Mesenchymal stem cell (in vitro differentiated cells and primary cell): ENCODE measurements around the gene PLPPR3. TPM values are rescaled to one million over a fixed set of nuclear protein-coding genes. Genes with fewer than 3 reads are reported as not detected.

Experiments
- DNase-seq: peaks from one replicate; pipeline ENCODE4 v3.0.0-alpha.2; 2013
- H2AFZ ChIP-seq: one replicate; pipeline ENCODE4 v1.6.1; 2013; ENCODE audit warnings: low read depth, mild to moderate bottlenecking, control low read depth, inconsistent platforms, low read length, moderate library complexity
- H2AK5ac ChIP-seq: 2 replicates; pipeline ENCODE4 v1.6.1; 2013; ENCODE audit warnings: low read length, moderate library complexity, mild to moderate bottlenecking, inconsistent platforms; ENCODE audit not compliant: severe bottlenecking
- H2BK120ac ChIP-seq: one replicate; pipeline ENCODE4 v1.6.1; 2013; ENCODE audit warnings: low read depth, mild to moderate bottlenecking, inconsistent platforms, low read length, moderate library complexity
- H2BK12ac ChIP-seq, 2 experiments: one replicate each; pipeline ENCODE4 v1.6.1; 2013; ENCODE audit warnings: inconsistent platforms in 2 of 2, low read length in 2 of 2, mild to moderate bottlenecking in 2 of 2, moderate library complexity in 2 of 2, control low read depth in 1 of 2
- H2BK15ac ChIP-seq: one replicate; pipeline ENCODE4 v1.6.1; 2013; ENCODE audit warnings: mild to moderate bottlenecking, low read depth, inconsistent platforms; ENCODE audit not compliant: poor library complexity, severe bottlenecking
- H2BK5ac ChIP-seq: 2 replicates; pipeline ENCODE4 v1.6.1; 2013; ENCODE audit warnings: low read depth, mild to moderate bottlenecking, low read length, control low read depth, inconsistent platforms; ENCODE audit not compliant: poor library complexity, severe bottlenecking
- H3K14ac ChIP-seq, 2 experiments: one replicate each; pipeline ENCODE4 v1.6.1; 2013; ENCODE audit warnings: inconsistent platforms in 2 of 2, low read length in 2 of 2, control low read depth in 1 of 2, mild to moderate bottlenecking in 1 of 2, moderate library complexity in 1 of 2
- H3K18ac ChIP-seq, 2 experiments: one replicate each; pipeline ENCODE4 v1.6.1; 2013; ENCODE audit warnings: inconsistent platforms in 2 of 2, low read length in 2 of 2, control low read depth in 1 of 2, low read depth in 1 of 2, mild to moderate bottlenecking in 1 of 2
- H3K23ac ChIP-seq, 2 experiments: one replicate each; pipeline ENCODE4 v1.6.1; 2013; ENCODE audit warnings: inconsistent platforms in 2 of 2, low read length in 2 of 2, mild to moderate bottlenecking in 2 of 2, moderate library complexity in 2 of 2, control low read depth in 1 of 2
- H3K27ac ChIP-seq: 2 replicates; pipeline ENCODE4 v1.5.1; 2013; ENCODE audit warnings: mild to moderate bottlenecking, moderate library complexity, low read length, control low read depth, inconsistent platforms; ENCODE audit not compliant: poor library complexity, severe bottlenecking
- H3K27me3 ChIP-seq, 2 experiments: 2 replicates each; pipeline versions ENCODE4 v1.6.1 to v1.7.0; 2013; ENCODE audit warnings: low read length in 2 of 2, mild to moderate bottlenecking in 2 of 2, moderate library complexity in 2 of 2, control low read depth in 1 of 2, inconsistent platforms in 1 of 2; ENCODE audit not compliant: control insufficient read depth in 1 of 2, insufficient read depth in 1 of 2
- H3K36me3 ChIP-seq, 2 experiments: 2 replicates each; pipeline versions ENCODE4 v1.6.1 to v1.7.0; 2013; ENCODE audit warnings: low read length in 2 of 2, control low read depth in 1 of 2, inconsistent platforms in 1 of 2, low read depth in 1 of 2, mild to moderate bottlenecking in 1 of 2; ENCODE audit not compliant: insufficient read depth in 2 of 2, control insufficient read depth in 1 of 2
- H3K4ac ChIP-seq, 2 experiments: one replicate each; pipeline ENCODE4 v1.6.1; 2013; ENCODE audit warnings: inconsistent platforms in 2 of 2, low read length in 2 of 2, mild to moderate bottlenecking in 2 of 2, moderate library complexity in 2 of 2, control low read depth in 1 of 2, low read depth in 1 of 2
- H3K4me1 ChIP-seq: 2 replicates; pipeline ENCODE4 v1.6.1; 2013; ENCODE audit warnings: low read depth, low read length, control low read depth; ENCODE audit not compliant: control insufficient read depth, insufficient read depth
- H3K4me2 ChIP-seq: 2 replicates; pipeline ENCODE4 v1.6.1; 2013; ENCODE audit warnings: low read length, mild to moderate bottlenecking, inconsistent platforms; ENCODE audit not compliant: poor library complexity, severe bottlenecking
- H3K4me3 ChIP-seq, 2 experiments: 2 replicates each; pipeline versions ENCODE4 v1.5.1 to v1.7.0; 2013; ENCODE audit warnings: low read length in 2 of 2, mild to moderate bottlenecking in 2 of 2, control low read depth in 1 of 2, low read depth in 1 of 2; ENCODE audit not compliant: insufficient read depth in 1 of 2
- H3K79me1 ChIP-seq: replicated peaks from 2 replicates; pipeline ENCODE4 v1.6.1; 2013; ENCODE audit warnings: mild to moderate bottlenecking, control low read depth, low read length, inconsistent platforms; ENCODE audit not compliant: poor library complexity, severe bottlenecking
- H3K9ac ChIP-seq: 2 replicates; pipeline ENCODE4 v1.7.0; 2013; ENCODE audit warnings: mild to moderate bottlenecking, low read length, moderate library complexity
- H3K9me3 ChIP-seq: 2 replicates; pipeline ENCODE4 v1.7.0; 2013; ENCODE audit warnings: mild to moderate bottlenecking, low read length; ENCODE audit not compliant: control insufficient read depth
- H4K8ac ChIP-seq: one replicate; pipeline ENCODE4 v1.6.1; 2013; ENCODE audit warnings: inconsistent platforms, mild to moderate bottlenecking, low read length, moderate library complexity
- H4K91ac ChIP-seq: one replicate; pipeline ENCODE4 v1.6.1; 2013; ENCODE audit warnings: mild to moderate bottlenecking, low read length, inconsistent platforms
- WGBS: methylation state at CpG from one replicate; pipeline ENCODE4 v1.1.7; 2013; ENCODE audit warnings: mixed read lengths; 5-methylcytosine and 5-hydroxymethylcytosine counted together
- small RNA-seq: library from polyadenylated mRNA; stranded (forward); fragments of <200 nt; extraction: miRNeasy Mini kit (QIAGEN cat#:217004); gene quantifications from one replicate; pipeline ENCODE3, GENCODE V24; 2013; ENCODE audit warnings: low read depth

The PLPPR3 gene

GRCh38 chr19:763869-764268, 57.9 kb downstream of the PLPPR3 start:
- H2BK5ac ChIP-seq: no peak overlapping the region
- no peak overlapping the region for H2BK15ac ChIP-seq
- DNase-seq: no peak
- no peak overlapping the region for H3K14ac ChIP-seq
- H3K23ac ChIP-seq: no peak overlapping the region
- H3K4me3 ChIP-seq: no peak overlapping the region
- no peak overlapping the region for H2BK120ac ChIP-seq
- H4K8ac ChIP-seq: no peak overlapping the region
- WGBS: 98% methylated on average over 6 of the region's 6 CpGs
- no peak overlapping the region for H3K9ac ChIP-seq
- H3K4ac ChIP-seq: no peak overlapping the region
- H3K27ac ChIP-seq: no peak overlapping the region
- H3K9me3 ChIP-seq: peaks cover 5% of the 10 kb centered on the region
- no peaks in the 10 kb centered on the region for H3K79me1 ChIP-seq
- no peaks in the 10 kb centered on the region for H3K27me3 ChIP-seq
- no peak overlapping the region for H2BK12ac ChIP-seq
- no peaks in the 10 kb centered on the region for H3K36me3 ChIP-seq
- H2AK5ac ChIP-seq: no peak overlapping the region
- H3K4me2 ChIP-seq: no peak overlapping the region
- no peak overlapping the region for H4K91ac ChIP-seq
- peaks cover 2% of the 10 kb centered on the region for H3K4me1 ChIP-seq
- no peak overlapping the region for H3K18ac ChIP-seq
- H2AFZ ChIP-seq: no peak overlapping the region

GRCh38 chr19:763181-763580, 58.6 kb downstream of the PLPPR3 start:
- Histone ChIP-seq H3K4me2 (no peak overlapping the region), H4K91ac (no peak overlapping the region), H4K8ac (no peak overlapping the region), H2BK120ac (no peak overlapping the region), H3K23ac (no peak overlapping the region), H3K4me1 (no peaks in the 10 kb centered on the region), H3K27me3 (no peaks in the 10 kb centered on the region), H3K9ac (no peak overlapping the region), H2AFZ (no peak overlapping the region), H3K79me1 (no peaks in the 10 kb centered on the region), H3K36me3 (no peaks in the 10 kb centered on the region), H3K14ac (no peak overlapping the region), H2BK15ac (no peak overlapping the region), H3K27ac (no peak overlapping the region), H2AK5ac (no peak overlapping the region), H2BK5ac (no peak overlapping the region), H3K9me3 (peaks cover 5% of the 10 kb centered on the region), H2BK12ac (no peak overlapping the region), H3K4me3 (no peak overlapping the region), H3K18ac (no peak overlapping the region), H3K4ac (no peak overlapping the region)
- no peak for DNase-seq
- WGBS: 95% methylated on average over 9 of the region's 10 CpGs

Small RNAs within 50 kb of the gene (small RNA-seq; reads per million reads assigned to genes)
- gene MIR3187: not detected
